ENCODE measurements around the gene MFAP3.

The MFAP3 gene

GRCh38 chr5:154092356-154093141 is 53.8 kb downstream of the MFAP3 start:
- DNase-seq (ENCODE audit: low spot score) = no peak

DNA sequence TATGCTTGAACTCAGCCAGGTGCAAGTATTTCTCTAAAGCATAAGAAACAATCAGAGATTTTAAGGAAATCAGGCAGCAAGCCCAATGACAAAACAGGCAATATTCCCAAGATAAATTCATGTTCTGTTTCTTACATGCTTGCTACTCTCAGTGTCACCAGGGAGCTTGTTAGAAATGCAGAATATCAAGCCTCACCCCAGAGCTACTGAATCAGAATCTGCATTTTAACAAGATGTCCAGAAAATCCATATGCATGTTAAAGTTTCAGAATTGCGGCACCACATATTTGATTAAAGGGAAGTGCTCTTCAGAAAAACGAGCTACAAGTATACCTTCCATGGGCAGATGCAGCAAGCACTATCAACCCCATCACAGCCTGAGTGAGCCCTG is 54.4 kb downstream of the MFAP3 start:
- DNase-seq (ENCODE audit: low spot score) = no peak

DNA sequence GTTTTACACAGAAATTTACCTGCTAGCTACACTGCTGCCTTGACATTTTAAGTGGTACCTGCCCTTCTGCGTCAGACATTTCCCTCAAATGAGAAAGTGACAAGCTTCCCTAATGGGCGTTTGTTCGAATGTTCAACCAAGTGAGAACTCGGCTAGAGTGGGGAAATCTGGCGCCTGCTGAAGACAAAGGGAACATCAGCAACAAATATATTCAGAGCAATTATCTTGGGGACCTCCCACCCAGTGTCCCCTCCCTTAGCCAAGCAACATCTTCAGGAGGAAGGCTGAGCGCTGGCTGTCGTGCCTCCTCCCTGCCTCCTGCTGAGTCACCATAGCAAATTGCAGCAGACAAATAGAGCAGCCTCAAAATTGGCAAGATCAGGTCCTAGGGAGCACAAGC is 57.1 kb downstream of the MFAP3 start:
- no peak for DNase-seq (ENCODE audit: low spot score)

DNA sequence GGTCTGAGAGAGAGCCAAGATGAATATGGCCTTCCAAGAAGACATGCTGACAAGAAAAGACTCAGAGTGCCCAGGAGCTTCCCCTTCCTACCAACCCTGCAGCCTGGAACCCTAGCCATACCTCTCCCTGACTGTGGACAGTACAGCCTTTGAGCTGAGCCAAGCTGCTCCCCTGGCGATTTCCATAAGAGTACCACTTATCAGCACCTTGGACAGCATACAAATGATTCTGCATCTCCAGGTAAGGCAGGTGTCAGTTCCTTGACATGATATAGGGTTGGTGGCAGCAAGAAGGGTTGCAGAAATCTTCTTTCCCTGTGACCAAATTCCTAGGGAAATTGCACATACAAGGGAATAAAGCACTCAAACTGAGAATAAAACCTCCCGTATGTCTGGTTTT is 58.3 kb downstream of the MFAP3 start:
- no peak for DNase-seq (ENCODE audit: low spot score)

DNA sequence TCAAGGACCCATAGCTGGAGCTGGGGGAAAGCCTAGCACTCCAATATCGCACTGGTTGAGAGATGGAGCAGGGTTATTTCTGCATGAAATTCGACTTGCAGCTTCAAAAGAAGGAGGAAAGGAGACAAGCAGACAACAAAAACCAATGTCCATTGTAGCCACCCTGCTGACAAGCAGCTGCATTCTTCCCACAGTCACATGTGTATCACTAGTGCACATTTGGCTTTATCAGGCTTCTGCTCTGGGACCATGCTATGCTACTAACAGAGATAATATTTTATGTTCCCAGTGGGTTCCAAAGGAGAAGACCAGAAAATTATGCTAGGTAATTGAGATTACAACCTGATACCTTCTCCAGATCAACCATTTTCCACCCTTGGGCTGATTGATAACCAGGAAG is 59.7 kb downstream of the MFAP3 start:
- DNase-seq (ENCODE audit: low spot score) = no peak

DNA sequence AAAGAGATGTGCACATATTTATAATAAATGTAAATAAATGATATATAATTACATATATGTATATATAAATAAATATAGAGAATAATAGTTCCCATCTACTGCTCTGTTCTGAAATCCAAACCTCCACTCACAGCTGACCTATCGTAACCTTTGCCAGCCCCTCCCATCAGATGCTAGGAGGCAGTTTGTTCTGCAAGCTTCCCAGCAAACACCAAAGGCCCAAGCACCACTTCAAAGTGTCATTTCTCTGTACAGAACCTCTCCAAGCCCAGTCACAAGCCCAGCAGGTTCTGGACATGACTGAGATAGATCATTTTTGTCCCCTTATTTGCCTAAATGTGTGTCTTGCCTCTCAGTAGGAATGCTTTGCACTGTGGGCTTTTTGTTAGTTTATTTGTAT is 62.4 kb downstream of the MFAP3 start:
- no peak for DNase-seq (ENCODE audit: low spot score)

GRCh38 chr5:154103233-154103632 is 64.5 kb downstream of the MFAP3 start:
- no peak for DNase-seq (ENCODE audit: low spot score)

All from hematopoietic multipotent progenitor cell treated with erythropoietin and hydrocortisone succinate and interleukin-3 and kit ligand, for 15 days (in vitro differentiated cells).